Astrocyte (in vitro differentiated cells and primary cell): ENCODE results near the gene SYNRG. TPM values are rescaled to one million over a fixed set of nuclear protein-coding genes. Genes with fewer than 3 reads are reported as not detected.

Experiments
- DNase-seq: peaks from one replicate; pipeline ENCODE4 v3.0.0-alpha.2; 2010; ENCODE audit warnings: low read depth
- FAIRE-seq: peaks from 2 replicates; lab custom pipeline; 2011; peaks lifted over from hg19 to GRCh38; lab: Jason Lieb, UNC
- H2AFZ ChIP-seq: 2 replicates; pipeline ENCODE4 v1.6.0; 2012; ENCODE audit warnings: low read depth, low read length, inconsistent platforms
- H3K27ac ChIP-seq: 2 replicates; pipeline ENCODE4 v1.5.1; 2011; ENCODE audit warnings: low read depth, low read length, inconsistent platforms
- H3K27me3 ChIP-seq: 2 replicates; pipeline ENCODE4 v1.6.0; 2011; ENCODE audit warnings: low read length, inconsistent platforms; ENCODE audit not compliant: insufficient read depth
- H3K36me3 ChIP-seq: 2 replicates; pipeline ENCODE4 v1.5.1; 2011; ENCODE audit warnings: low read length, inconsistent platforms; ENCODE audit not compliant: insufficient read depth
- H3K4me1 ChIP-seq: 2 replicates; pipeline ENCODE4 v1.5.1; 2011; ENCODE audit warnings: low read length, inconsistent platforms; ENCODE audit not compliant: insufficient read depth
- H3K4me2 ChIP-seq: 2 replicates; pipeline ENCODE4 v1.6.0; 2012; ENCODE audit warnings: low read length, inconsistent platforms
- H3K4me3 ChIP-seq: 2 replicates; pipeline ENCODE4 v1.5.1; 2011; ENCODE audit warnings: low read depth, mild to moderate bottlenecking, low read length, inconsistent platforms; ENCODE audit not compliant: insufficient read depth
- H3K79me2 ChIP-seq: 2 replicates; pipeline ENCODE4 v1.6.0; 2012; ENCODE audit warnings: mild to moderate bottlenecking, low read length, inconsistent platforms; ENCODE audit not compliant: insufficient read depth
- H3K9ac ChIP-seq: 2 replicates; pipeline ENCODE4 v1.6.0; 2012; ENCODE audit warnings: mild to moderate bottlenecking, low read length, inconsistent platforms
- H3K9me3 ChIP-seq: 2 replicates; pipeline ENCODE4 v1.5.1; 2012; ENCODE audit warnings: low read depth, mild to moderate bottlenecking, low read length, inconsistent platforms; ENCODE audit not compliant: insufficient read depth
- H4K20me1 ChIP-seq: 2 replicates; pipeline ENCODE4 v1.6.0; 2012; ENCODE audit warnings: low read length, inconsistent platforms; ENCODE audit not compliant: insufficient read depth
- H3K27ac Mint-ChIP-seq: one replicate; pipeline ENCODE4 v1.8.0; 2021; ENCODE audit warnings: mild to moderate bottlenecking, mixed read lengths; ENCODE audit not compliant: unreplicated experiment
- H3K27me3 Mint-ChIP-seq: one replicate; pipeline ENCODE4 v1.8.0; 2021; ENCODE audit warnings: low read depth, mixed read lengths; ENCODE audit not compliant: unreplicated experiment
- H3K36me3 Mint-ChIP-seq: one replicate; pipeline ENCODE4 v1.8.0; 2021; ENCODE audit warnings: low read depth, mixed read lengths; ENCODE audit not compliant: unreplicated experiment
- H3K4me1 Mint-ChIP-seq: one replicate; pipeline ENCODE4 v1.8.0; 2021; ENCODE audit warnings: low read depth, mixed read lengths; ENCODE audit not compliant: unreplicated experiment
- H3K4me3 Mint-ChIP-seq: one replicate; pipeline ENCODE4 v1.8.0; 2021; ENCODE audit warnings: mild to moderate bottlenecking, moderate library complexity, mixed read lengths; ENCODE audit not compliant: unreplicated experiment
- H3K9me3 Mint-ChIP-seq: one replicate; pipeline ENCODE4 v1.8.0; 2021; ENCODE audit warnings: mild to moderate bottlenecking, mixed read lengths; ENCODE audit not compliant: unreplicated experiment
- CTCF ChIP-seq: IDR thresholded peaks from 2 replicates; pipeline ENCODE4 v1.5.1; 2011; ENCODE audit warnings: low read depth, mild to moderate bottlenecking, inconsistent platforms, low read length, moderate library complexity; ENCODE audit not compliant: insufficient read depth
- EZH2 ChIP-seq: IDR thresholded peaks from 2 replicates; pipeline ENCODE4 v1.6.1; 2012; ENCODE audit warnings: mild to moderate bottlenecking, low read length, inconsistent platforms; ENCODE audit not compliant: insufficient read depth
- total RNA-seq: library from RNA; stranded (reverse); gene quantifications from 2 replicates; pipeline ENCODE4 v1.2.1, GENCODE V29; 2021

SYNRG gene
- total RNA-seq, 1 donor from 2014 or later = 31.3 TPM

- peak overlapping the region; percentile 18 for H3K4me2 ChIP-seq
- H3K4me3 ChIP-seq = no peak overlapping the region
- no peak overlapping the region for H3K4me3 Mint-ChIP-seq
- H3K9me3 Mint-ChIP-seq = no peaks in the 10 kb centered on the region
- no peak overlapping the region for H3K9ac ChIP-seq
- H3K27me3 Mint-ChIP-seq = no peaks in the 10 kb centered on the region
- no peaks in the 10 kb centered on the region for H3K27me3 ChIP-seq
- DNase-seq = peak; percentile 78
- H2AFZ ChIP-seq = no peak overlapping the region
- H3K36me3 ChIP-seq = peaks cover 23% of the 10 kb centered on the region
- H3K9me3 ChIP-seq = no peaks in the 10 kb centered on the region
- TF ChIP-seq CTCF (no peak), EZH2 (no peak)
- FAIRE-seq = no peak
- peaks cover 2% of the 10 kb centered on the region for H3K79me2 ChIP-seq
- peaks cover 26% of the 10 kb centered on the region for H4K20me1 ChIP-seq
- peaks cover 23% of the 10 kb centered on the region for H3K36me3 Mint-ChIP-seq
- H3K27ac ChIP-seq = peak overlapping the region; percentile 6
- H3K4me1 ChIP-seq = peaks cover 23% of the 10 kb centered on the region
- peaks cover 17% of the 10 kb centered on the region for H3K4me1 Mint-ChIP-seq
- H3K27ac Mint-ChIP-seq = no peak overlapping the region
Observed at GRCh38 chr17:37519251-37519985, 89.8 kb downstream of the SYNRG start.

- no peak overlapping the region for H3K27ac Mint-ChIP-seq
- Histone ChIP-seq H3K4me1 (peaks cover 25% of the 10 kb centered on the region), H3K36me3 (peaks cover 21% of the 10 kb centered on the region), H3K9me3 (no peaks in the 10 kb centered on the region), H2AFZ (no peak overlapping the region), H3K9ac (no peak overlapping the region), H3K4me2 (peak overlapping the region; percentile 18), H3K79me2 (peaks cover 6% of the 10 kb centered on the region), H4K20me1 (peaks cover 26% of the 10 kb centered on the region), H3K27me3 (no peaks in the 10 kb centered on the region), H3K4me3 (no peak overlapping the region), H3K27ac (peak overlapping the region; percentile 6)
- no peaks in the 10 kb centered on the region for H3K27me3 Mint-ChIP-seq
- peaks cover 23% of the 10 kb centered on the region for H3K36me3 Mint-ChIP-seq
- H3K4me3 Mint-ChIP-seq = no peak overlapping the region
- no peak for FAIRE-seq
- no peak for DNase-seq
- TF ChIP-seq CTCF (no peak), EZH2 (no peak)
- no peaks in the 10 kb centered on the region for H3K9me3 Mint-ChIP-seq
- peaks cover 17% of the 10 kb centered on the region for H3K4me1 Mint-ChIP-seq
Observed at GRCh38 chr17:37518826-37519225, 90.4 kb downstream of the SYNRG start.

- Histone ChIP-seq H3K79me2 (peaks cover 16% of the 10 kb centered on the region), H4K20me1 (peaks cover 29% of the 10 kb centered on the region), H3K27me3 (no peaks in the 10 kb centered on the region), H2AFZ (no peak overlapping the region), H3K4me2 (no peak overlapping the region), H3K9ac (no peak overlapping the region), H3K4me1 (peaks cover 26% of the 10 kb centered on the region), H3K36me3 (peaks cover 26% of the 10 kb centered on the region), H3K27ac (no peak overlapping the region), H3K9me3 (no peaks in the 10 kb centered on the region), H3K4me3 (no peak overlapping the region)
- peaks cover 17% of the 10 kb centered on the region for H3K36me3 Mint-ChIP-seq
- peaks cover 17% of the 10 kb centered on the region for H3K4me1 Mint-ChIP-seq
- FAIRE-seq (no peak), DNase-seq (no peak)
- no peak overlapping the region for H3K27ac Mint-ChIP-seq
- H3K4me3 Mint-ChIP-seq = no peak overlapping the region
- TF ChIP-seq EZH2 = no peak
- no peak for TF ChIP-seq CTCF
- no peaks in the 10 kb centered on the region for H3K9me3 Mint-ChIP-seq
- H3K27me3 Mint-ChIP-seq = no peaks in the 10 kb centered on the region
Observed at GRCh38 chr17:37517881-37518280, 91.3 kb downstream of the SYNRG start.
